ENCODE data around the gene TEX29.

TEX29 gene

DNA sequence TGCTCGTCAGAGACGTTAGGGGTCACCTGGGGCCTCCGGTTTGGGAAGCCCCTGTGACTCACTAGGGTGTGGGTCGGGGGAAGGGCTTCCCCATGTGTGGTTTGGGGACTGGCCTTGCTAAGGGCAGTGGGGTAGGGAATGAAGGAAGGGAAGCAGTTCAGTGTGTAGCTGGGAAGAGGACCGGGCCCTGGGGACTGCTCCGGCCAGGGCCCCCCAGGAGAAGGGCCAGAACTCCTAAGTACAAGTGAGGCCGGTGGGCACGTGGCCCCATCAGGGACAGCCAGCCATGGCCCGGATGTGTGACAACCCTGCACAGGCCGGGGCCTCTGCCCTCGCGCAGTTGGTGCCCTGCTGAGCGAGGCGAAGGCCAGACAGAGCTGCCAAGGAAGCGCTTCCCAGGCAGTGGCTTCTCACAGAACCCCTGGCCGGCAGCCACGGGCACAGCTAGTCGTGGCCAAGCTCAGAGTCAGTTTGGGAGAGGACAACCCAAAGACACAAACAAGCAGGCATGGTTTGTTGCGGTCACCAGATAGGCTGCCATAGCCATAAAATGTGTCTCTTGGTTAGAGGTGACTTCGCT lies 25.7 kb downstream of the TEX29 start:
- Histone ChIP-seq H3K4me1 (ENCODE audit: insufficient read depth, poor library complexity, severe bottlenecking) (no peaks in the 10 kb centered on the region), H3K9me3 (ENCODE audit: severe bottlenecking) (no peaks in the 10 kb centered on the region), H3K36me3 (ENCODE audit: low read depth) (no peaks in the 10 kb centered on the region), H3K27me3 (ENCODE audit: insufficient read depth, poor library complexity, severe bottlenecking) (peaks cover 7% of the 10 kb centered on the region), H3K27ac (ENCODE audit: poor library complexity, severe bottlenecking) (no peak overlapping the region), H3K4me3 (ENCODE audit: severe bottlenecking) (no peak overlapping the region)
- ATAC-seq (ENCODE audit: low read depth) (no peak), DNase-seq (ENCODE audit: low spot score) (peak; percentile 54)
- TF ChIP-seq, protein P1, sequence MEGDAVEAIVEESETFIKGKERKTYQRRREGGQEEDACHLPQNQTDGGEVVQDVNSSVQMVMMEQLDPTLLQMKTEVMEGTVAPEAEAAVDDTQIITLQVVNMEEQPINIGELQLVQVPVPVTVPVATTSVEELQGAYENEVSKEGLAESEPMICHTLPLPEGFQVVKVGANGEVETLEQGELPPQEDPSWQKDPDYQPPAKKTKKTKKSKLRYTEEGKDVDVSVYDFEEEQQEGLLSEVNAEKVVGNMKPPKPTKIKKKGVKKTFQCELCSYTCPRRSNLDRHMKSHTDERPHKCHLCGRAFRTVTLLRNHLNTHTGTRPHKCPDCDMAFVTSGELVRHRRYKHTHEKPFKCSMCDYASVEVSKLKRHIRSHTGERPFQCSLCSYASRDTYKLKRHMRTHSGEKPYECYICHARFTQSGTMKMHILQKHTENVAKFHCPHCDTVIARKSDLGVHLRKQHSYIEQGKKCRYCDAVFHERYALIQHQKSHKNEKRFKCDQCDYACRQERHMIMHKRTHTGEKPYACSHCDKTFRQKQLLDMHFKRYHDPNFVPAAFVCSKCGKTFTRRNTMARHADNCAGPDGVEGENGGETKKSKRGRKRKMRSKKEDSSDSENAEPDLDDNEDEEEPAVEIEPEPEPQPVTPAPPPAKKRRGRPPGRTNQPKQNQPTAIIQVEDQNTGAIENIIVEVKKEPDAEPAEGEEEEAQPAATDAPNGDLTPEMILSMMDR (IDR thresholded peaks at IDR 0.05; ENCODE audit: poor library complexity, severe bottlenecking) = no peak

DNA sequence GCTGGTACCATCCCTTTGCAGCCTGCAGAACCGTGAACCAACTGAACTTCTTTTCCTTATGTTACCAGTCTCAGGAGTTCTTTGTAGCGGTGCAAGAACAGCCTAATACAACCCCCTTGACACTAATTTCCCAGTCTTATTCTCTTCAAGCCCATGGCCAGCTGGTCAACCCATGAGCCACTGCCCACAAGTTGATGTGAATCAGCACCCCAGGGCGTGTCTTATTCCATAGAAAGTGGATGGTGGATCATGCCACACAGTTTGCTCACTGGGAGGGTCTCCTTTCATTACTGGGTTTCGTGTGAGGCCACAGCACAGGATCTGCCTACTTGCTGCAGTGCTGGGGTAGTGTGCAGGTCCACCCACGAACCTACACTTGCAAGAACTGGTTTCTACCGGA lies 27.0 kb downstream of the TEX29 start:
- TF ChIP-seq, protein P1 (IDR thresholded peaks at IDR 0.05; ENCODE audit: poor library complexity, severe bottlenecking) = no peak
- no peaks in the 10 kb centered on the region for H3K4me1 ChIP-seq (ENCODE audit: insufficient read depth, poor library complexity, severe bottlenecking)
- H3K9me3 ChIP-seq (ENCODE audit: severe bottlenecking) = no peaks in the 10 kb centered on the region
- peaks cover 10% of the 10 kb centered on the region for H3K27me3 ChIP-seq (ENCODE audit: insufficient read depth, poor library complexity, severe bottlenecking)
- H3K4me3 ChIP-seq (ENCODE audit: severe bottlenecking) = no peak overlapping the region
- no peaks in the 10 kb centered on the region for H3K36me3 ChIP-seq (ENCODE audit: low read depth)
- no peak for ATAC-seq (ENCODE audit: low read depth)
- DNase-seq (ENCODE audit: low spot score) = no peak
- no peak overlapping the region for H3K27ac ChIP-seq (ENCODE audit: poor library complexity, severe bottlenecking)

DNA sequence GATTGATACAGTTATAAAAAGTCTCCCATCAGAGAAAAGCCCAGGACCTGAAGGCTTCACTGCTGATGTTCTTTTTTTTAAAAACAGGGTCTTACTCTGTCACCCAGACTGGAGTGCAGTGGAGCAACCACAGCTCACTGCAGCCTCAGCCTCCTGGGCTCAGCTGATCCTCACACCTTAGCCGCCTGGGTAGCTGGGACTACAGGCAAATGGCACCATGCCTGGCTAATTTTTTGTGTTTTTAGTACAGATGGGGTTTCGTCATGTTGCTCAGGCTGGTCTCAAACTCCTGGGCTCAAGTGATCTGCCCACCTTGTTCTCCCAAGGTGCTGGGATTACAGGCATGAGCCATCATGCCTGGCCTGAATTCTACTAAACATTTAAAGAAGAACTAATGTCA lies 33.1 kb downstream of the TEX29 start:
- H3K27ac ChIP-seq (ENCODE audit: poor library complexity, severe bottlenecking) = no peak overlapping the region
- H3K9me3 ChIP-seq (ENCODE audit: severe bottlenecking) = no peaks in the 10 kb centered on the region
- peaks cover 27% of the 10 kb centered on the region for H3K27me3 ChIP-seq (ENCODE audit: insufficient read depth, poor library complexity, severe bottlenecking)
- TF ChIP-seq, protein P1 (IDR thresholded peaks at IDR 0.05; ENCODE audit: poor library complexity, severe bottlenecking) = no peak
- no peaks in the 10 kb centered on the region for H3K4me1 ChIP-seq (ENCODE audit: insufficient read depth, poor library complexity, severe bottlenecking)
- no peak overlapping the region for H3K4me3 ChIP-seq (ENCODE audit: severe bottlenecking)
- no peak for DNase-seq (ENCODE audit: low spot score)
- no peaks in the 10 kb centered on the region for H3K36me3 ChIP-seq (ENCODE audit: low read depth)
- no peak for ATAC-seq (ENCODE audit: low read depth)

DNA sequence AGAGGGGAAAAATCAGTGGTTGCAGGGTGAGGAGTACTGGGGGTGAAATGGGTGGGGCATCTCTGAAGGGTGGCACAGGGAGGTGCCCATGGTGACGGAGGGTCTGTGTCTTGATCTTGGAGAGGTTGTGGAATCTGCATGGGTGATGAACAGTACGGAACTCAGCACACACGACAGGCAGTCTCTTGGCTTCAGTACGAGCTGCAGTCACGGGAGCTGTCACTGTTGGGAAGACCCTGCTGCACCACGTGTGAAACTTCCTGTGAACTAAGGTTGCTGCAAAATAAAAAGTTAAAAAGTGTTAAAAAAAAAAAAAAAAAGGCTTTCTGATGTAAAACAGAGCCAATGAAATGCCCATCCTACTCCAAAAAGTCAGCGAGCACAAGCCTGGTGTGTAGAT lies 34.3 kb downstream of the TEX29 start:
- Histone ChIP-seq H3K4me3 (ENCODE audit: severe bottlenecking) (no peak overlapping the region), H3K27me3 (ENCODE audit: insufficient read depth, poor library complexity, severe bottlenecking) (peaks cover 27% of the 10 kb centered on the region), H3K27ac (ENCODE audit: poor library complexity, severe bottlenecking) (no peak overlapping the region), H3K36me3 (ENCODE audit: low read depth) (no peaks in the 10 kb centered on the region), H3K4me1 (ENCODE audit: insufficient read depth, poor library complexity, severe bottlenecking) (no peaks in the 10 kb centered on the region), H3K9me3 (ENCODE audit: severe bottlenecking) (no peaks in the 10 kb centered on the region)
- no peak for ATAC-seq (ENCODE audit: low read depth)
- DNase-seq (ENCODE audit: low spot score) = no peak
- TF ChIP-seq, protein P1 (IDR thresholded peaks at IDR 0.05; ENCODE audit: poor library complexity, severe bottlenecking) = no peak

DNA sequence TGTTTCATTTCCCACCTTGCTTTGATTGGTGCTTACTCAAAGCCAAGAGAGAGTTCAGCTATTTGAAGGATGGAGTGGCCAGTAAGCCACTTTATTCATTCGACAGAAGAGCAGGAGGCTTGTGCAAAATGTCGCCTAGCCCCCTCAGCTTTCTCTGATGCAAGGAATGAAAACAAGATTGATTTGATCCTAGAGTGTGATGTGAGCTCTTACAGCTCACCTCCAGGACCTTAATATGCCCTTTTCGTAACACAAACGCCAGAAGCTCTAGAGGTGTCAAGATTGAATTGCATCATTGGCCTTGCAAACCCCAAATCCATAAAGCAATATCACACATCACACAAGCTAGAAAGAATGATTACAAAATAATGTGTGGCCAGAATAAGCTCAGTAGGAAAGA lies 36.4 kb downstream of the TEX29 start:
- Histone ChIP-seq H3K4me3 (ENCODE audit: severe bottlenecking) (no peak overlapping the region), H3K4me1 (ENCODE audit: insufficient read depth, poor library complexity, severe bottlenecking) (no peaks in the 10 kb centered on the region), H3K27ac (ENCODE audit: poor library complexity, severe bottlenecking) (no peak overlapping the region), H3K27me3 (ENCODE audit: insufficient read depth, poor library complexity, severe bottlenecking) (peaks cover 17% of the 10 kb centered on the region), H3K36me3 (ENCODE audit: low read depth) (no peaks in the 10 kb centered on the region), H3K9me3 (ENCODE audit: severe bottlenecking) (no peaks in the 10 kb centered on the region)
- DNase-seq (ENCODE audit: low spot score) = no peak
- TF ChIP-seq, protein P1 (IDR thresholded peaks at IDR 0.05; ENCODE audit: poor library complexity, severe bottlenecking) = no peak
- ATAC-seq (ENCODE audit: low read depth) = no peak
